ENCODE data around the gene ZGPAT. TPM values are rescaled to one million over a fixed set of nuclear protein-coding genes. Genes with fewer than 3 reads are reported as not detected.

The ZGPAT gene
- total RNA-seq, 2 experiments from 2014 or later: 41.6 to 42.8 TPM

DNA sequence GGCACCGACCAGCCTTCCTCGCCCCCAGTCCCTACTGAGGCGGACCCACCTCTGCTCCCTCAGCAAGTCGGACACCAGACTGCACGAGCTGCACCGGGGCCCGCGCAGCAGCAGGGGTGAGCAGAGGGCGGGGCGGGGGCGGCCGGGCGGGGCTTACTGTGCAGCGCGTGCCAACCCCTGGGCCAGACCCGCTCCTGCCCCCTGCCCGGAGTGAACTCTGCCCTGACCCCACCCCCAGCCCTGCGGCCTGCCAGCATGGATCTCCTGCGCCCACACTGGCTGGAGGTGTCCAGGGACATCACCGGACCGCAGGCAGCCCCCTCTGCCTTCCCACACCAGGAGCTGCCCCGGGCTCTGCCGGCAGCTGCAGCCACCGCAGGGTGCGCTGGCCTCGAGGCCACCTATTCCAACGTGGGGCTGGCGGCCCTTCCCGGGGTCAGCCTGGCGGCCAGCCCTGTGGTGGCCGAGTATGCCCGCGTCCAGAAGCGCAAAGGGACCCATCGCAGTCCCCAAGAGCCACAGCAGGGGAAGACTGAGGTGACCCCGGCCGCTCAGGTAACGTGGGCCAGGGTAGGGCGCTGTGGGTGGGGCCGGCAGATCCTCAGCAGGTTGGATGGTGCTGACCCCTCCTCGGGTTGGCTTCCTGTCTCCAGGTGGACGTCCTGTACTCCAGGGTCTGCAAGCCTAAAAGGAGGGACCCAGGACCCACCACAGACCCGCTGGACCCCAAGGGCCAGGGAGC lies 30.3 kb downstream of the ZGPAT start:
- peak overlapping the region; percentile 56 for H3K4me3 Mint-ChIP-seq
- peak; percentile 45 for DNase-seq
- peaks cover 32% of the 10 kb centered on the region for H3K36me3 Mint-ChIP-seq (ENCODE audit: low read depth)
- no peaks in the 10 kb centered on the region for H3K27me3 Mint-ChIP-seq
- POLR2A ChIA-PET: interaction anchor here (1.0 to 7.3 kb wide), 9 partner anchors 9 to 201 kb away, joined by 3 to 120 read pairs (median 6); partner anchors contain the start of genes ARFRP1, PTK6, TNFRSF6B and TPD52L2
- CTCF ChIA-PET: interaction anchor here (1.3 to 3.1 kb wide), 3 partner anchors 30 to 200 kb away, joined by 4 to 35 read pairs (median 7); partner anchors contain the start of genes ARFRP1 and ZGPAT
- peaks cover 27% of the 10 kb centered on the region for H3K4me1 Mint-ChIP-seq
- peak overlapping the region; percentile 49 for H3K27ac Mint-ChIP-seq
- H3K9me3 Mint-ChIP-seq: no peaks in the 10 kb centered on the region

DNA sequence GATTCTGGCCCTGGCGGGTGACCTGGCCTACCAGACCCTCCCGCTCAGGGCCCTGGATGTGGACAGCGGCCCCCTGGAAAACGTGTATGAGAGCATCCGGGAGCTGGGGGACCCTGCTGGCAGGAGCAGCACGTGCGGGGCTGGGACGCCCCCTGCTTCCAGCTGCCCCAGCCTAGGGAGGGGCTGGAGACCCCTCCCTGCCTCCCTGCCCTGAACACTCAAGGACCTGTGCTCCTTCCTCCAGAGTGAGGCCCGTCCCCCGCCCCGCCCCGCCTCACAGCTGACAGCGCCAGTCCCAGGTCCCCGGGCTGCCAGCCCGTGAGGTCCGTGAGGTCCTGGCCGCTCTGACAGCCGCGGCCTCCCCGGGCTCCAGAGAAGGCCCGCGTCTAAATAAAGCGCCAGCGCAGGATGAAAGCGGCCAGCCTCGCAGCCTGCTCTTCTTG lies 30.9 kb downstream of the ZGPAT start:
- H3K4me1 Mint-ChIP-seq: peaks cover 23% of the 10 kb centered on the region
- peak overlapping the region; percentile 56 for H3K4me3 Mint-ChIP-seq
- DNase-seq: peak; percentile 57
- peaks cover 29% of the 10 kb centered on the region for H3K36me3 Mint-ChIP-seq (ENCODE audit: low read depth)
- ChIA-PET CTCF (interaction anchor here (1.2 to 1.6 kb wide), 3 partner anchors 12 to 201 kb away, joined by 4 to 7 read pairs (median 5); partner anchors contain the start of genes ARFRP1 and ZGPAT), POLR2A (interaction anchor here (0.7 to 7.3 kb wide), 10 partner anchors 10 to 218 kb away, joined by 3 to 120 read pairs (median 6); partner anchors contain the start of genes ARFRP1, PTK6, TNFRSF6B and TPD52L2)
- H3K27me3 Mint-ChIP-seq: no peaks in the 10 kb centered on the region
- no peaks in the 10 kb centered on the region for H3K9me3 Mint-ChIP-seq
- H3K27ac Mint-ChIP-seq: peak overlapping the region; percentile 49

DNA sequence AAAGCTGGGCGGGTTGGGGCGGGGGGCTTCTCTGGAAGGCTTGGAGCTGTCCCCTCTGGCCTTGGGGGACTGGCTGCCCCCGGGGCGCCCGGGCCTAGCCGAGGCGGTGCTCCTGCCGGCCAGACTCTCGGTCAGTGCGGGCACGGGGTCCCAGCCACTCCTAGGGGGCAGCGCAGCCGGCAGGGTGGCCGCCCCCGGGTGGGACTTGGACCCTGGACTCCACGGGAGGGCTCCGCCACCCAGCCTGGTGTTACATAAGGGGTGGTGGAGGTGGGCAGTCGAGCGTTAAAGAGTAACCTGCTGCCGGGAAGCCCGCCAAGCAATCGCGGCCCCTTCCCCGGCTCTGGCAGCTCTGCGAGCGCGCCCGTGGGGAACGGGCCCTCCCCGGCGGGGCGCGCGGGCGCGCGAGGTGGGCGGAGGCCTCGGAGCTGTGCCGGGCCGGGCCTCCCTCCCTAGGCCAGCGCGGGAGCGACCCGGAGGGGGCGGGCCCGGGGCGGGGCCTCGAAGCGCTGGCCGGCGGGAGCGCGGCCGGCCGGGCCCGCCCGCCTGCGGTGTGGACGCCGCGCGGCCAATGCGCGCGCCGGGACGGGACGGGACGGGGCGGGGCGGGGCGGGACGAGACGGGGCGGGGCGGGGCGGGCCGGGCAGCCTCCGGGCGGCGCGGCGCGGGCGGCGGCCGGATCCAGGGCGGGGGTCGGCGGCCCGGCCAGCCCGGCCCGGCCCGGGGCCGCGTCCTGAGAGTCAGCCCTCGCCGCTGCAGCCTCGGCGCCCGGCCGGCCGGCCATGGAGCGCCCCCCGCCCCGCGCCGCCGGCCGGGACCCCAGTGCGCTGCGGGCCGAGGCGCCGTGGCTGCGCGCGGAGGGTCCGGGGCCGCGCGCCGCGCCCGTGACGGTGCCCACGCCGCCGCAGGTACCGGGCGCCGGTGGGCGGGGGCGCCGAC lies 31.6 kb downstream of the ZGPAT start, which contains the start of gene SLC2A4RG:
TSS of gene SLC2A4RG (plus strand) at position 647 of the 940 bp plus-strand sequence. CDS start at position 784, 137 bp downstream.
- CTCF ChIA-PET: interaction anchor here (1.2 to 1.6 kb wide), 3 partner anchors 12 to 202 kb away, joined by 4 to 7 read pairs (median 5); partner anchors contain the start of genes ARFRP1 and ZGPAT
- DNase-seq: peak; percentile 76
- H3K9me3 Mint-ChIP-seq: no peaks in the 10 kb centered on the region
- peaks cover 24% of the 10 kb centered on the region for H3K36me3 Mint-ChIP-seq (ENCODE audit: low read depth)
- peak within 1 kb of the TSS; percentile 62 for H3K4me3 Mint-ChIP-seq
- H3K27me3 Mint-ChIP-seq: no peaks in the 10 kb centered on the region
- H3K27ac Mint-ChIP-seq: peak within 1 kb of the TSS; percentile 16
- H3K4me1 Mint-ChIP-seq: peaks cover 18% of the 10 kb centered on the region
- POLR2A ChIA-PET: interaction anchor here (0.7 to 7.3 kb wide), 9 partner anchors 11 to 218 kb away, joined by 3 to 120 read pairs (median 6); partner anchors contain the start of genes ARFRP1, PTK6, TNFRSF6B and TPD52L2

DNA sequence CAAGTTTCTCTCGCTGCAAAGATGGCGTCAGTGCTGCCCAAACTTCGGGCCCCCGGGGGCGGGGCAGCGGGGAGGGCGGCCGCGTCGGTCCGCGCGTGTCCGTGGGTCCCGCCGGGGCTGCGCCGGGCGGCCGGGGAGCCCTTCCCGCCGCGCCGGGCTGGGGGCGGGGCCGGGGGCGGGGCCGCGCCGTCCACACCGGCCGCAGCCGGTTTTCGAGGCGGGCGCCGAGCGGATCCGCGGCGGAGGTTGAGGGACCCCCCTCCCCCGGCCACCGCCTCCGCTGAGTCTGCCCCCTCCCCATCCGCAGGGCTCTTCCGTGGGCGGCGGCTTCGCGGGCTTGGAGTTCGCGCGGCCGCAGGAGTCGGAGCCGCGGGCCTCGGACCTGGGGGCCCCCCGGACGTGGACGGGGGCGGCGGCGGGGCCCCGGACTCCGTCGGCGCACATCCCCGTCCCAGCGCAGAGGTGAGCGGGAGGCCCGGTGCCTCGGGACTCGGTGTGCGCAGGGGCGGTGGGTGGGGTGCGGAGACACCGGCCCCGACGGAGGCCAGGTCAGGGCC lies 32.3 kb downstream of the ZGPAT start:
- Mint-ChIP-seq H3K27me3 (no peaks in the 10 kb centered on the region), H3K4me1 (peaks cover 18% of the 10 kb centered on the region), H3K36me3 (ENCODE audit: low read depth) (peaks cover 21% of the 10 kb centered on the region), H3K27ac (peak overlapping the region; percentile 16), H3K9me3 (no peaks in the 10 kb centered on the region), H3K4me3 (peak overlapping the region; percentile 62)
- ChIA-PET POLR2A (interaction anchor here (0.7 to 2.8 kb wide), 8 partner anchors 10 to 219 kb away, joined by 3 to 30 read pairs (median 4); partner anchors contain the start of genes ARFRP1, GMEB2, PPDPF and TPD52L2), CTCF (interaction anchor here (1.1 to 2.4 kb wide), 4 partner anchors 10 to 234 kb away, joined by 3 to 16 read pairs (median 4); partner anchors contain the start of genes ARFRP1, TPD52L2 and ZGPAT)
- DNase-seq: peak; percentile 66

DNA sequence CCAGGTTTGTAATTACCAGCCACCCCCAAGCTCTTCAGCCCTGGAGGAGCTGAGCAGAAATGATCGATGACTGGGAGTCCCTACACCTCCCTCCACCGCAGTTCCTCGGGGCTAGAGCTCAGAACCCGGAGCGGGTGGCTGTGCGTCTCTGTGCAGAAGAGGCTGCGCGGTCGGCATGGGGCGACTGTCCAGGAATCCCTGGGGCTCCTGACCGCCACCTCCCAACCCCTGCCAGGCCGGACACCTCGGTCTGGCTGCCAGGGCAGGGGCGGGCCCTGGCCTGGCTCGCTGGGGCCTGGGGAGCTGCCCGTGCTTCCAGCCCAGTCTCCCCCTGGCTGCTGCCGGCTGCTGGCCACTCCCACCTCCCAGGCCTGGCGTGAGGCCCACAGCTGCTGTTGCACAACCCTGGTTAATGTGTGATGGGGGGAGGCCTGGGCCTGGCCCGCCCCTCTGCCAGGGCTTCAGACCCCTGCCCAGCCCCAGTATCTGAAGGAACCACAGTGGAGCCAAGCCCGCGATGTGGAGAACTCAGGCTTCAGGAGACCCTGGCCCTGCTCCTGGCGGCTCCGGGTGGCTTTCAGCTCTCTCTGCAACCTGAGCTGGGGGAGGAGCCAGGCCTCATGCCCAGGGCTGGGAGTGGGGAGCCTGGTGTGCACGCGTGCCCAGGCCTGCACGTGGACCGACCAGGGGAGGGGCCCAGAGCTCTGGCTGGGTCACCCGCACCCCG lies 33.0 kb downstream of the ZGPAT start:
- Mint-ChIP-seq H3K4me3 (peak overlapping the region; percentile 62), H3K4me1 (peaks cover 11% of the 10 kb centered on the region), H3K9me3 (no peaks in the 10 kb centered on the region), H3K27ac (peak overlapping the region; percentile 16), H3K36me3 (ENCODE audit: low read depth) (peaks cover 17% of the 10 kb centered on the region), H3K27me3 (no peaks in the 10 kb centered on the region)
- POLR2A ChIA-PET: interaction anchor here (0.7 to 2.8 kb wide), 9 partner anchors 10 to 220 kb away, joined by 3 to 30 read pairs (median 4); partner anchors contain the start of genes ARFRP1, GMEB2, PPDPF and TPD52L2
- CTCF ChIA-PET: interaction anchor here (1.1 to 2.4 kb wide), 4 partner anchors 10 to 233 kb away, joined by 3 to 16 read pairs (median 4); partner anchors contain the start of genes ARFRP1, TPD52L2 and ZGPAT
- peak; percentile 48 for DNase-seq

DNA sequence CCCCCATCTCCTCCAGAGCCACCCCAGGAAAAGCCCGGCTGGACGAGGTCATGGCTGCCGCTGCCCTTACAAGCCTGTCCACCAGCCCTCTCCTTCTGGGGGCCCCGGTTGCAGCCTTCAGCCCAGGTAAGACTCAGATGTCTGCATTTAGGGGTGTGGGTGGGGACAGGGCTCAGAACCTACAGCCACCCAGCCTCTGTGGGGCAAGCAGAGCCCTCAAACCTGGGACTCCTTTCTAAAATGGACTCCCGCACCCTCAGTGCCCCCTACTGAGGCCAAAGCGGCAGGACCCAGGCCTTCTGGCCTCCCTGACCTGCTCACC lies 33.5 kb downstream of the ZGPAT start:
- Mint-ChIP-seq H3K36me3 (ENCODE audit: low read depth) (peaks cover 12% of the 10 kb centered on the region), H3K9me3 (no peaks in the 10 kb centered on the region), H3K4me1 (peaks cover 6% of the 10 kb centered on the region), H3K4me3 (peak overlapping the region; percentile 50), H3K27me3 (no peaks in the 10 kb centered on the region), H3K27ac (no peak overlapping the region)
- ChIA-PET CTCF (interaction anchor here (1.2 to 2.4 kb wide), 3 partner anchors 33 to 232 kb away, joined by 3 to 16 read pairs (median 4); partner anchors contain the start of genes ARFRP1, TPD52L2 and ZGPAT), POLR2A (interaction anchor here (0.5 to 2.8 kb wide), 8 partner anchors 9 to 220 kb away, joined by 3 to 30 read pairs (median 4); partner anchors contain the start of genes ARFRP1, GMEB2, PPDPF and ZGPAT)
- DNase-seq: no peak

DNA sequence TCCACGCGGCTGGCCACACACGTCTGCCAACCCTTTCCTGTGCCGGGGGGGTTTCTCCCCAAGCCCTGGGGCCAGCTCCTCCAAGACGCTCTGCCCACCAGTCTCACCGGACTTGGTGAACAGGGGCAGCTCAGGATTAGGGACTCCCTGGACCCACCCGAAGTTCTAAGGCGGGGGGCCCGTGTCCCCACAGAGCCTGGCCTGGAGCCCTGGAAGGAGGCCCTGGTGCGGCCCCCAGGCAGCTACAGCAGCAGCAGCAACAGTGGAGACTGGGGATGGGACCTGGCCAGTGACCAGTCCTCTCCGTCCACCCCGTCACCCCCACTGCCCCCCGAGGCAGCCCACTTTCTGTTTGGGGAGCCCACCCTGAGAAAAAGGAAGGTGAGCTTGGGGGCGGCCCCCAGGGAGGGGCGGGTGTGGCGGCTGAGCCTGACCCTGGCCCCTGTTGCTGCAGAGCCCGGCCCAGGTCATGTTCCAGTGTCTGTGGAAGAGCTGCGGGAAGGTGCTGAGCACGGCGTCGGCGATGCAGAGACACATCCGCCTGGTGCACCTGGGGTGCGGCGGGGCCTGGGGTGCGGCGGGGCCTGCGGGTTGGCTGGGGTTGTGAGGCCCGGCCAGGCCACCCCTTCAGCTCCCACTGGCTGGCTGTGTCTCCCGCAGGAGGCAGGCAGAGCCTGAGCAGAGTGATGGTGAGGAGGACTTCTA lies 34.0 kb downstream of the ZGPAT start:
- H3K4me3 Mint-ChIP-seq: peak overlapping the region; percentile 17
- ChIA-PET POLR2A (interaction anchor here (0.5 to 2.8 kb wide), 7 partner anchors 9 to 221 kb away, joined by 3 to 30 read pairs (median 4); partner anchors contain the start of genes ARFRP1, GMEB2, PPDPF and ZGPAT), CTCF (interaction anchor here (2.4 kb wide), 1 partner anchor 34 kb away, joined by 16 read pairs; the partner anchor contains the start of genes ARFRP1 and ZGPAT)
- H3K4me1 Mint-ChIP-seq: peaks cover 2% of the 10 kb centered on the region
- H3K27me3 Mint-ChIP-seq: no peaks in the 10 kb centered on the region
- no peak overlapping the region for H3K27ac Mint-ChIP-seq
- H3K9me3 Mint-ChIP-seq: no peaks in the 10 kb centered on the region
- no peak for DNase-seq
- H3K36me3 Mint-ChIP-seq (ENCODE audit: low read depth): peaks cover 7% of the 10 kb centered on the region

DNA sequence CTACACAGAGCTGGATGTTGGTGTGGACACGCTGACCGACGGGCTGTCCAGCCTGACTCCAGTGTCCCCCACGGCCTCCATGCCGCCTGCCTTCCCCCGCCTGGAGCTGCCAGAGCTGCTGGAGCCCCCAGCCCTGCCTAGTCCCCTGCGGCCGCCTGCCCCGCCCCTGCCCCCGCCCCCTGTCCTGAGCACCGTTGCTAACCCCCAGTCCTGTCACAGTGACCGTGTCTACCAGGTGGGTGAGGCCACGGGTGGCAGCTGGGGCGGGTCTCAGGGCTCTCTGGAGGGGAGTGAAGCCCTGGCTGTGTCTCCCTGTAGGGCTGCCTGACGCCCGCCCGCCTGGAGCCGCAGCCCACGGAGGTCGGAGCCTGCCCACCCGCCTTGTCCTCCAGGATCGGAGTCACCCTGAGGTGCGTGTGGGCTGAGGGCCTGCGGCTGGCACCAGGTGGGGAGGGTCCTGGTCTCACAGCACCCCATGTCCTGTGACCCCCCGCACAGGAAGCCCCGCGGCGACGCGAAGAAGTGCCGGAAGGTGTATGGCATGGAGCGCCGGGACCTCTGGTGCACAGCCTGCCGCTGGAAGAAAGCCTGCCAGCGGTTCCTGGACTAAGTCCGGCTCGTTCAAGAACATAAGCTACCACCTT lies 34.7 kb downstream of the ZGPAT start:
- H3K4me1 Mint-ChIP-seq: no peaks in the 10 kb centered on the region
- no peak overlapping the region for H3K27ac Mint-ChIP-seq
- no peaks in the 10 kb centered on the region for H3K27me3 Mint-ChIP-seq
- ChIA-PET POLR2A (interaction anchor here (1.0 to 2.8 kb wide), 4 partner anchors 8 to 87 kb away, joined by 3 to 30 read pairs (median 12); partner anchors contain the start of genes ARFRP1 and ZGPAT), CTCF (interaction anchor here (2.4 kb wide), 1 partner anchor 35 kb away, joined by 16 read pairs; the partner anchor contains the start of genes ARFRP1 and ZGPAT)
- no peak overlapping the region for H3K4me3 Mint-ChIP-seq
- no peak for DNase-seq
- H3K36me3 Mint-ChIP-seq (ENCODE audit: low read depth): peaks cover 7% of the 10 kb centered on the region
- H3K9me3 Mint-ChIP-seq: no peaks in the 10 kb centered on the region

DNA sequence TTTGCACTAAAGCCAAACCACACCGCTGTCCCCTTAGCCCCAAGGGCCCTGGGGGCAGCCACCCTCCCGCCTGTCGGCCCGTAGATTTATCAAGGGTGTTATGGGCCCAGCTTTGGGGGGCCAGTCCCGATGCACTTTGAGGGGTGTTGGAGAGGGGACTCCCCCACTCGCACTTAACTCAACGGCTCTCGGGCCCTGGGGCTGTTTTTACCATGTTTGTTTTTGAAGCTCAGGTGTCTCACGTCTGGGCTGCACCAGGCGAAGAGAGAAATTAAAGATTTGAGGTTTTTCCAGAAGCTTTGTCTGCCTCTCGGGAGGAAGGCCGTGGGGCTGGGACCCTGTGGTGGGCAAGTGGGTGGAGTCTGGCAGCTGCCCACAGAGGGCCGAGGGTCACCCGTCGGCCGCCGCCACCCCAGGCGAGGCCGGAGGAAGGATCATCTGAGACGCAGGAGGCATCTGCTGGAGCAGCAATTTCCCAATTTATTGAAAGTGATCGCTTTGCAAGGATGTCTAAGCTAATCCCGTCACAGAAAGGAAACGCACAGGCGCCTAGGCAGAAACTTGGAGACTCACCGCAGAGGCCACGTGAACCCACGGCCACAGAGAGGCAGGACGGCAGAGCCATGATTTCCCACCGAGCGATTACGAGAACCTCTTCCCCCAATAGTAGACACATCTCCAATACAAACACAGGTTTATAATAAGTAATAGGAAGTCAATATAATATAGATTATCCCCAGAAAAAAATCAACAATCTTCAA lies 35.6 kb downstream of the ZGPAT start:
- no peak overlapping the region for H3K4me3 Mint-ChIP-seq
- H3K27me3 Mint-ChIP-seq: no peaks in the 10 kb centered on the region
- ChIA-PET CTCF (no interaction called here), POLR2A (interaction anchor here (1.0 kb wide), 1 partner anchor 8 kb away, joined by 4 read pairs; no protein-coding TSS in a partner anchor)
- no peaks in the 10 kb centered on the region for H3K4me1 Mint-ChIP-seq
- H3K9me3 Mint-ChIP-seq: no peaks in the 10 kb centered on the region
- no peak overlapping the region for H3K27ac Mint-ChIP-seq
- DNase-seq: no peak
- H3K36me3 Mint-ChIP-seq (ENCODE audit: low read depth): peaks cover 7% of the 10 kb centered on the region

DNA sequence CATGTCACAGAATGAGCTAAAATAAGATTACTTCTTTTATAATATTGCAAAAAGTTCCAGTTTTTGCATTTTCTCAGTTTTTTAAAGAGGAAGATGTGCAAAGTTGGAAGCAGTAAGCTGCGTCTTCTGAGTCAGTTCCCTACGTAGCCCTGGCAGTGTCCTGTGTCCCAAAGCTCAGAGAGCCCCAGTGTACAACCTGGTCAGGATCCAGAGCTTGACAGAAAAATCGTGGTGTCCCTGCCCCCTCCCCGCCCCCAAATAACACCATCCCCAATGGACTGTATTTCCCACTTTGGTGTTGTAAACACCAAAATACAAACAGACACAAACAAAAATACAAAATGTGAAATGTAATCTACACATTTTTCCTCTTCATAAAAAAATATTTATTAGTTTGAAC lies 36.3 kb downstream of the ZGPAT start:
- H3K36me3 Mint-ChIP-seq (ENCODE audit: low read depth): peaks cover 7% of the 10 kb centered on the region
- no peaks in the 10 kb centered on the region for H3K9me3 Mint-ChIP-seq
- no peak overlapping the region for H3K27ac Mint-ChIP-seq
- no peak for DNase-seq
- ChIA-PET POLR2A (interaction anchor here (1.0 kb wide), 1 partner anchor 36 kb away, joined by 3 read pairs; the partner anchor contains the start of genes ARFRP1 and ZGPAT), CTCF (interaction anchor here (1.4 kb wide), 1 partner anchor 36 kb away, joined by 3 read pairs; the partner anchor contains the start of genes ARFRP1 and ZGPAT)
- H3K4me3 Mint-ChIP-seq: no peak overlapping the region
- no peaks in the 10 kb centered on the region for H3K27me3 Mint-ChIP-seq
- H3K4me1 Mint-ChIP-seq: no peaks in the 10 kb centered on the region
